Panc1 (cell line): Measurements from ENCODE around the gene FIGNL2.

ENCODE experiments used
- POLR2AphosphoS5 ChIP-seq: IDR thresholded peaks from 2 replicates; pipeline ENCODE4 v1.6.1; 2012; ENCODE audit warnings: mild to moderate bottlenecking, low read depth, low read length, moderate library complexity
- SIN3A ChIP-seq: IDR thresholded peaks from 2 replicates; pipeline ENCODE4 v1.6.1; 2012; ENCODE audit warnings: low read depth, mild to moderate bottlenecking, low read length, moderate library complexity, borderline replicate concordance; ENCODE audit not compliant: insufficient read depth
- TF ChIP-seq, protein P1 (sequence below): fragments of 450-650 bp; IDR thresholded peaks from 2 replicates; pipeline ENCODE4 v1.5.1; 2017; ENCODE audit warnings: mild to moderate bottlenecking

- TF ChIP-seq, protein P1, sequence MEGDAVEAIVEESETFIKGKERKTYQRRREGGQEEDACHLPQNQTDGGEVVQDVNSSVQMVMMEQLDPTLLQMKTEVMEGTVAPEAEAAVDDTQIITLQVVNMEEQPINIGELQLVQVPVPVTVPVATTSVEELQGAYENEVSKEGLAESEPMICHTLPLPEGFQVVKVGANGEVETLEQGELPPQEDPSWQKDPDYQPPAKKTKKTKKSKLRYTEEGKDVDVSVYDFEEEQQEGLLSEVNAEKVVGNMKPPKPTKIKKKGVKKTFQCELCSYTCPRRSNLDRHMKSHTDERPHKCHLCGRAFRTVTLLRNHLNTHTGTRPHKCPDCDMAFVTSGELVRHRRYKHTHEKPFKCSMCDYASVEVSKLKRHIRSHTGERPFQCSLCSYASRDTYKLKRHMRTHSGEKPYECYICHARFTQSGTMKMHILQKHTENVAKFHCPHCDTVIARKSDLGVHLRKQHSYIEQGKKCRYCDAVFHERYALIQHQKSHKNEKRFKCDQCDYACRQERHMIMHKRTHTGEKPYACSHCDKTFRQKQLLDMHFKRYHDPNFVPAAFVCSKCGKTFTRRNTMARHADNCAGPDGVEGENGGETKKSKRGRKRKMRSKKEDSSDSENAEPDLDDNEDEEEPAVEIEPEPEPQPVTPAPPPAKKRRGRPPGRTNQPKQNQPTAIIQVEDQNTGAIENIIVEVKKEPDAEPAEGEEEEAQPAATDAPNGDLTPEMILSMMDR = no peak
- TF ChIP-seq POLR2AphosphoS5 (no peak), SIN3A (no peak)
Observed at GRCh38 chr12:51863933-51864832, 15.7 kb upstream of the FIGNL2 start.
